NCI-H226 (cell line): ENCODE data around the gene DERL3.

ENCODE experiments used
- DNase-seq: peaks from one replicate; pipeline ENCODE4 v3.0.0-alpha.2; 2015

Gene DERL3

DNA sequence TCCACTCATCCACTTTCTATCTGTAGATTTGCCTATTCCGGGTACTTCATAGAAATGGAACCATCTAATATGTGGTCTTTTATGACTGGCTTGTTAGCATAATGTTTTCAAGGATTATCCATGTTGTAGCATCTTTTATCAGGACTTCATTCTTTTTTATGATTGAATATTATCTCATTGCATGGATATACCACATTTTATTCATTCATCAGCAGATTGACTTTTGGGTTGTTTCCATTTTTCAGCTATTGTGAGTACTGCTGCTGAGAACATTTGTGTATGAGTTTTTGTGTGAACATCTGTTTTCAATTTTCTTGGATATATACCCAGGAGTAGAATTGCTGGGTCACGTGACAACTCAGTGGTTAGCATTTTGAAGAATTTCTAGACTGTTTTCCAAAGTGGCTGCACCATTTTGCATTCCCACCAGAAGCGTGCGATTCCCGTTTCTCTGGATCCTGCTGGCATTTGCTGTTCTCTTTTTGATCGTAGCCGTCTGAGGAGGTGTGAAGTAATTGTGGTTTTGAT is 8.9 kb downstream of the DERL3 start:
- no peak for DNase-seq

GRCh38 chr22:23828800-23829680 is 9.8 kb downstream of the DERL3 start:
- DNase-seq: no peak

GRCh38 chr22:23827351-23827995 is 11.3 kb downstream of the DERL3 start:
- no peak for DNase-seq

GRCh38 chr22:23826510-23827350 is 12.1 kb downstream of the DERL3 start:
- no peak for DNase-seq

DNA sequence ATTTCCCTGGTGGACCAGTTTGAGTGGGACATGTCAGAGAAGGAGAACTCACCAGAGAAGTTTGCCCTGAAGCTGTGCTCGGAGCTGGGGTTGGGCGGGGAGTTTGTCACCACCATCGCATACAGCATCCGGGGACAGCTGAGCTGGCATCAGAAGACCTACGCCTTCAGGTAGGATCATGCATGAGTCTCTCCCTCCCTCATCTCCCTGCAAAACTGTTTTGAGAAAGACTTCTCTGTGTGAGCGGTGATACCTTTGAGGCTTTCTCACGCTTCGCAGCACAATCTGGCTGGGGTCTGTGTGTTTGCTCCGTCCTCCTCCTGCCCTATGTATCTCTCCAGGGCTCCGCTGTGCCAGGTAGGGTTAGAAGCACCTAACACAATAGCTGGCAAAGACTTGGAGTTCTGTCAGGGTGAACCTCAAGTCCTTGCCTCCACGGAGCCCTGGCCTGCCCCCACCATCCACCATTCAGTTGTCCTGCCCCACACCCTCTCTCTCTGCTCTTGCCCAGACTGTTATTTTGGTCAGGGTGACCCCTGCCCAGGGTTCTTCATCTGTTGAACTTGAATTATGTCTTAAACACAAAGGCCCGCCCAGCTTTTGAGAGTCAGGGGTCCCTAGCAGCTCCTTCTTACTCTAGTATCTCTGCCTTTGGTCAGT is 13.4 kb downstream of the DERL3 start:
- no peak for DNase-seq

DNA sequence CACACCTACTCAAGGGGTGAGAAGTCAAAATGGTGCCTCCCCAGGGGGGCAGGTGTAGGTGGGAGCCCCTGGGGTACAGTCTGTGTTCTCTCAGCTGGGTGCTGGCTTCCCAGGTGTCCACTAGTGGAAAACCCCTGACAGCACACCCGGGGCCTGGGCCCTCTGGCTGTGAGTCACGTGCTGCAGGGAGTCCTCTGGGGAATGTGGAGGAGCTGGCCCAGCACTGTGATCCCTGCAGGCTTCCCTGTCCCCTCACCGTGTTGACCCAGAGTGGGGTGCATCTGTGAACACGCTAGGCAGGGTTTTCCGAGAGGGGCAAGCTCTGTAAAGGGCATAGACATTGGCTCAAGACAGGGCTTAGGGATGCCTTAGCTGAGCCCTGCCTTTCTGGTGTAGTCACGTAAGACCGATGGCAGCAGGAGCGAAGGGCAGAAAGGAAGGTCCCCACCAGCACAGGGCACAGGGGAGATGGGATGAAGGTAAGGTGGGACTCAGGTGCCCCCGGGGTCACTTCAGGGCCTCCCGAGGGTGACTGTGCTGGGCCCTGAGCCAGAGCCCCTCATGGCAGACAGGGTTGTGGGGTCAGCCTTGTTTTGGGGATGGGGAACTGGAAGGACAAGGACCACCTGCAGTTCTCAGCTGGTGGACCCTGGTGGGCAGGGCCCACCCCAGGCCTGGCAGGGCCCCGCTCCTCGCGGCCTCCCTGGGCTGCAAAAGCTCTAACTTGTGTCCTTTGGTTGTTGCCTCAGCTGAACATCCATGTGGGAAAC is 14.1 kb downstream of the DERL3 start:
- no peak for DNase-seq

GRCh38 chr22:23823331-23823791 is 15.4 kb downstream of the DERL3 start:
- no peak for DNase-seq

DNA sequence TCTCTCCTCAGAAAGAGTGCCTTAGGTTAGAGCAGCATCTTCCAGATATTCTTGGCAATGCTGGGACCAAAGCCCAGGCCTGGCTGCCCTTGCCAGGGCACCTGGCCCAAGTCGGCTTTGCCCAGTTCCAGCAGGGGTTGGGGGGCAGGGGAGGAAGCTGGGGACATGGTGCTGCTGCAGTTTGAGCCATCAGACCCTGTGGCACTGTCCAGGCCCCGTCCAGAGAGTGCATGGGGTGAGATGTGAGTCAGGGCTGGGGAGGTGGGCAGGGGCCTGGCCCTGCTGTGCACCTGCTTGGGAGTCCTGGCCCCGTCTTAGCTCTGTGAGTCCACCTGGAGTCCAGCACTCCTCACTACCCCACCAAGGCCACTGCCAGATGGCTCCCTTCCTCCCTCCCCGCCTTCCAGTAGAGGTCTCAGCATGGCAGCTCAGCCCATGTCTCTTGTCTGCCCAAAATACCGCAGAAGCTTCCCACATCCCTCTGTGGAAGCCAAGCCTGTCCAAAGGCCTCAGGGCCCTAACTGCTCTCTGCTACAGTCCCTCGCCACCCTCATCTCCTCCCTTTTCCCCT is 16.6 kb downstream of the DERL3 start:
- no peak for DNase-seq

GRCh38 chr22:23820748-23821211 is 18.0 kb downstream of the DERL3 start:
- DNase-seq: no peak

GRCh38 chr22:23818541-23818940 is 20.3 kb downstream of the DERL3 start:
- DNase-seq: no peak

- no peak for DNase-seq
Observed at GRCh38 chr22:23817146-23817545, 21.7 kb downstream of the DERL3 start.

GRCh38 chr22:23816156-23816976 is 22.4 kb downstream of the DERL3 start:
- DNase-seq: no peak

GRCh38 chr22:23815541-23816155 is 23.2 kb downstream of the DERL3 start:
- DNase-seq: no peak

DNA sequence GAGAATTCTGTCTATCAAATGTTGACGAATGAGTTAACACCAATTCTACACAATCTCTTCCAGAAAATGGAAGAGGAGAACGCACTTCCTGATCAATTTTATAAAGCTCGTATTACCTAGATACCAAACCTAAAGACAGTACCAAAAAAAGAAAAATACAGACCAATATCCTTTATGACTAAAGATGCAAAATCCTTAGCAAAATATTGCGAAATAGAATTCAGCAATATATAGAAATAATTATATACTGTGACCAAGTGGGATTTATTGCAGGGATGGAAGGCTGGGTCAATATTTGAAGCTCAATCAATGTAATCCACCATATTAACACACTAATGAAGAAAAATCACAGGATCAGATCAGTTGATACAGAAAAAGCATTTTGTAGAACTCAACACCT is 26.4 kb downstream of the DERL3 start:
- no peak for DNase-seq

GRCh38 chr22:23806837-23807236 is 32.0 kb downstream of the DERL3 start:
- no peak for DNase-seq

DNA sequence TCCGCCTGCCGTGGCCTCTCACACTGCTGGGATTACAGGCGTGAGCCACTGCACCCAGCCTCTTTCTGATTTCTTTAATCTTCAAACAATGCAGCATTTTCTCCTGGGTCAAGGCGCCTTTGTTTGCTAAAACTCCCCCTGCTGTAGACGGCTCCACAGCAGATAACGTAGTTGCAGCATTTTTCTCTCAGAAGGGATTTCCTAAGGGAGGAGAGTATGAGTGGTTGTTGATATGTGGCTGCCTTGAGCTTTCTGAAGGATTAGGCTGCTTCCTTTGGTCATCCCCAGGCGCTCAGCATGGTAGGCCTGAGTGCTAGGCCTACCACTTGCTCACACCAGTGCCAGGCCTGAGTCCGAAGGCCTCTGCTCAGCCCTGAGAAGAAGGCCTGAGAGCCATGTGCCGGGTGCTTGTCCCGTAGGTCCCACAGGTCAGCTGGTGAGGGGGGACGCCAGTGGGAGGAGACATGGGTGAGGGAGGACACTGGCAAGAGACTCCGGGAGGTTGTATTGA is 34.0 kb downstream of the DERL3 start:
- DNase-seq: no peak

DNA sequence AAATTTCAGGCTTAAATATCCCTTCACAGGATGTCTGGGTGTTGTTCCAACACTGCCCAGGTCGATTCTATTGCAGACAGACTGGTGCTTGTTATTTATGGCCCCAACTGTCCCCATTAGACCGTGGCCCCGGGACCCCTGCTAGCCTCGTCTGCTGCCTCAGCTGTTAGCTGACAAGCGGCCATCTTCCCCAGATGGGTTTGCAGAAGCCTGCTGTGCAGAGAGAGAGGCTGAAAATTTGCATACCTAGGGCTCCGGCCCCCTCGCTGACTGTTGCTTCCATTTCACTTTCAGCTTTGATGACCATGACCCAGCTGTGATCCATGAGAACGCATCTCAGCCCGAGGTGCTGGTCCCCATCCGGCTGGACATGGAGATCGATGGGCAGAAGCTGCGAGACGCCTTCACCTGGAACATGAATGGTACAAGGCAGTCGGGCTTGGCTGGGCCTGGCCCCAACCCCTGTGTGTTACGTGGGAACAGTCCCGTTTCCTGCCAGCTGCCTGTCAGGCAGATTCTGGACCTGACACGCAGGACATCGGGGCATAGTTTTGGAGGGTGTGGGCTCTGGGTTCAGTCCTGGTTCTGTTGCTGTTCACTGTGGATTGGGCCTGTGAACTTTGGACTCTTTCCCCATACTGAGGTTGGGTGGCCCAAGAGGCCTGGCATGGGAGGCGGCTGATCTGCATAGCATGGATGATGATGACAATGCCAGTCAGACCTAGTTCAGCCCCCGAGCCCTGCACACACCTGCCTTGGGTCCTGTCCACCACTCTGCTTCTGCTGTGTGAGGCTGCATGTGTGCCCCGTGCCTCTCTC is 35.6 kb downstream of the DERL3 start:
- no peak for DNase-seq

DNA sequence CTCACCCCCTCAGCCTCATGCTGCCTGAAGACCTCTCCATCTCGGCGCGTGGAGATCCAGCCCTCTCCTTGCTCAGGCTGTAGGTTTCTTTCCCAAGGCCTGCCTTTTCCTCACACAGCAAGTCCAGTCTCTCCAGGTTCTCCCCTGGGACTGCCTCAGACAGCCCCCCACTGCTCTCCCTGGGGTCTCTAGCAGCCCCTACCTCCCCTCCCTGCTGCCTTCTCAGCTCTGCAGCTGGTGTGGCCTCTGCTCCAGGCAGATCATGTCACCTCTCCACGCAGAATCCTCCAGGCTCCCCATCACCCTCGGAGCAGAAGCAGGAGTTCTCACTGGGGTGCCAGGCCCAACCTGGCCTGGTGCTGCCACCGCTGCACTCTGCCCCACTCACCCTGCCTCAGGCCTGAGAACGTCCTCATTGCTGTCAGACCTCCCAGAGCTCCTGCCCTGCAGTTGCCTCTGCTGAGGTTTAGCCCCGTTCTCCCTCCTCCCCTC is 36.9 kb downstream of the DERL3 start:
- DNase-seq: no peak
